ENCODE results near the gene ATP1B4. TPM values are rescaled to one million over a fixed set of nuclear protein-coding genes. Genes with fewer than 3 reads are reported as not detected.
"Not testable (repeated sequence)": the region's sequence is repeated elsewhere in the genome, so short reads cannot be mapped to it uniquely, and the experiment has no call there.

Gene ATP1B4
- total RNA-seq (2014; rRNA removed; shearing (Covaris generic)), result not detected in 2 replicates
- polyA plus RNA-seq (2015; cell fraction: cytosol; rRNA removed), result not detected in 2 replicates
- not detected in 2 replicates for polyA plus RNA-seq (2015; cell fraction: nucleus; rRNA removed)

DNA sequence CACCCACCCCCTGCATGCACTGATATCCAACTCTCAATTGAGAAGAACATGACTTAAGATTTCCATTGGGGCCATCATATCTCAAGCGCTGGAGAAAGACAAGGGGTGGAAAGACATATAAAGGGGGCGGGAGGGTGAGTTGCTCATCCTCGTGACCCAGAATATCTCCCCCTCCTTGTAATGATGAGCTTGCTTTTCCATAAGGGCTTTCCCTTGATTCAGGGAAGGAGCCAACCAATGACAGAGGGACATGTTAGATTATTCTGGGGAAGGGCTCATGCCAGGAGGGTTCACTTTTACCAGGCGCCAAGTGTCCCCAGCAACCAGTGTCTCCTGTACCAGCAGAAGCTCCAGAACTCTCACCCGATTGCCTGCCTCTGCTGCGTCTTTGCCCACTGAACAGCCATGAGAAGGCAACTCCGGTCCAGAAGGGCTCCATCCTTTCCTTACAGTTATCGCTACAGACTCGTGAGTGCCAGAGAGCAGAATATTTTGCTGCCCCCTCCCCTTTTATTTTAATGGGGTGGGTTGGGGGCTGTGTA is at the start of gene ATP1B4:
Gene ATP1B4 (plus strand): TSS at position 326 of the 542 bp plus-strand sequence. CDS start 80 bp downstream, at position 406.
- in situ Hi-C loops (cut with HindIII; ENCODE audit: low pct_unique_long_range_greater_than_20kb, low sequenced_read_pairs), result no loop called here

DNA sequence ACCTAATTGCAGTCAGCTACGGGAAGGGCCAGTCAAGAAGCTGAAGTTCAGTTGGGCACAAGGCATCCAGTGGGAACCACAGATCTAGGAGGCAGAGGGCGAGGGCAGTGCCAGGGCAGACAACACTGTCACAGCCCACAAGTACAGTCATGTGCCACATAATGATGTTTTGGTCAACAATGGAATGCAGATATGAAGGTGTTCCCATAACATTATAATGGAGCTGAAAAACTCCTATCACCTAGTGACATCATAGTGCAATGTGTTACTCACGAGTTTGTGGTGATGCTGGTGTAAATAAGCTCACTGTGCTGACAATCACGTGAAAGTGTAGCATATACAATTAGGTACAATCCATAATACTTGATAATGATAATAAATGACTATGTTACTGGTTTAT is 46.1 kb upstream of the ATP1B4 start:
- in situ Hi-C loops (cut with HindIII; ENCODE audit: low pct_unique_long_range_greater_than_20kb, low sequenced_read_pairs), result no loop called here

More for the DNA sequence above, at the start of gene ATP1B4:
- no peak for DNase-seq (ENCODE audit: low read depth, low spot score)

GRCh38 chrX:120316587-120317283 is 45.2 kb upstream of the ATP1B4 start:
- no peak for DNase-seq (ENCODE audit: low read depth, low spot score)
- in situ Hi-C loops (cut with HindIII; ENCODE audit: low pct_unique_long_range_greater_than_20kb, low sequenced_read_pairs), result no loop called here

More for the DNA sequence above, 46.1 kb upstream of the ATP1B4 start:
- DNase-seq (ENCODE audit: low read depth, low spot score), result no peak

- DNase-seq (ENCODE audit: low read depth, low spot score), result no peak
- in situ Hi-C loops (cut with HindIII; ENCODE audit: low pct_unique_long_range_greater_than_20kb, low sequenced_read_pairs), result no loop called here
Observed at GRCh38 chrX:120318411-120318810, 43.5 kb upstream of the ATP1B4 start.

- in situ Hi-C loops (cut with HindIII; ENCODE audit: low pct_unique_long_range_greater_than_20kb, low sequenced_read_pairs), result no loop called here
- no peak for DNase-seq (ENCODE audit: low read depth, low spot score)
Observed at GRCh38 chrX:120321520-120322281, 40.2 kb upstream of the ATP1B4 start.

DNA sequence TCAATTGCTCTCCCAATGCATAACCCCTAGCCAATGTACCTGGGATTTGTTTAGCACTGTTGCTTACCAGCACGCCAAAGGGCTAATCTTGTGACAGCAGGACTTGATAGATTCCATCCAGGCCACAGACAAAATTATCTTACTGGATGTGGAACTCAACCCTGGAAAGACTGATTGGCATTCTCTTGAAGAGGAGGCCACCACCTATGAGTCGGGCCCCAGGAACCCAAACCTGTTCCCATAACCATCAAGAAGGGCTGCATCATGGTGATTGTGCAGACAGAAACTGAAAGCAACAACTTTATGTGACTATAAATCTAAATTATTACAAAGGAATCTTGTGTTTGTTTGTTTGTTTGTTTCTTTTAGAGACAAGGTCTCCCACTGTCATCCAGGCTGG is 30.8 kb upstream of the ATP1B4 start:
- in situ Hi-C loops (cut with HindIII; ENCODE audit: low pct_unique_long_range_greater_than_20kb, low sequenced_read_pairs), result no loop called here
- DNase-seq (ENCODE audit: low read depth, low spot score), result no peak

- in situ Hi-C loops (cut with HindIII; ENCODE audit: low pct_unique_long_range_greater_than_20kb, low sequenced_read_pairs), result no loop called here
- no peak for DNase-seq (ENCODE audit: low read depth, low spot score)
Observed at GRCh38 chrX:120332394-120332793, 29.5 kb upstream of the ATP1B4 start.

DNA sequence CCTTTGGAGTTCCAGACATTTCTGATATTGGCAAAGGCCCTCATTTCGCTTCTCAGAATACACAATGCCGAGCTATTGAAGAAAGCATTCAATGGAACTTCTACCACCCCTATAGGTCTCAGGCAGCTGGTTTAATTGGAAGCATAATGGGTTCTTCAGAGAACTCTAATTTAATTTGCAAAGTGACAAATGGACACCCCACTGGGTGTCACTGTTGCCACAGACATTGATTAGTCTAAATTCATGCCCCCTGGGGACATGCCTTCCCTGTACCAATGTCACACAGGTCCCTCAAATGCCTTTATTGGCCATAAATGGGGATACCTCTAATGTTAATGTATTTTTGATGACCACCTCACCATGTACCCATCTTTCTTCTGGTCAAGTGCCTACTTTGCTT is 27.7 kb upstream of the ATP1B4 start:
- in situ Hi-C loops (cut with HindIII; ENCODE audit: low pct_unique_long_range_greater_than_20kb, low sequenced_read_pairs), result no loop called here
- no peak for DNase-seq (ENCODE audit: low read depth, low spot score)

GRCh38 chrX:120334603-120335002 is 27.3 kb upstream of the ATP1B4 start:
- no peak for DNase-seq (ENCODE audit: low read depth, low spot score)
- in situ Hi-C loops (cut with HindIII; ENCODE audit: low pct_unique_long_range_greater_than_20kb, low sequenced_read_pairs), result no loop called here

DNA sequence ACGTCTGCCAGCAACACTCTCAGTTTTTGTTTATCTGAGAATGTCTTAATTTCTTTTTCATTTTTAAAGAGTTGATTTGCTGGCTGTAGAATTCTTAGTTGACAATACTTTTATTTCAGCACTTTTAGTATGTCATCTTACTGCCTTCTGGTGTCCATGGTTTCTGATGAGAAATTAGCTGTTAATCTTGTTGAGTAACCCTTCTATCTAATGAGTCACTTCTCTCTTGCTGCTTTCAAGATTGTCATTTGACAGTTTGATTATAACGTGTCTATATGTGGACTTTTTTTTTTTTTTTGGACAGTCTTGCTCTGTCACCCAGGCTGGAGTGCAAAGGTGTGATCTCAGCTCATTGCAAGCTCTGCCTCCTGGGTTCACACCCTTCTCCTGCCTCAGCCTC is 26.6 kb upstream of the ATP1B4 start:
- in situ Hi-C loops (cut with HindIII; ENCODE audit: low pct_unique_long_range_greater_than_20kb, low sequenced_read_pairs), result no loop called here
- DNase-seq (ENCODE audit: low read depth, low spot score), result no peak

- DNase-seq (ENCODE audit: low read depth, low spot score), result no peak
Observed at GRCh38 chrX:120336899-120337298, 25.0 kb upstream of the ATP1B4 start.

GRCh38 chrX:120344566-120344965 is 17.3 kb upstream of the ATP1B4 start:
- DNase-seq (ENCODE audit: low read depth, low spot score); in situ Hi-C loops (cut with HindIII; ENCODE audit: low pct_unique_long_range_greater_than_20kb, low sequenced_read_pairs): not testable (repeated sequence)

More at GRCh38 chrX:120336899-120337298, 25.0 kb upstream of the ATP1B4 start:
- in situ Hi-C loops (cut with HindIII; ENCODE audit: low pct_unique_long_range_greater_than_20kb, low sequenced_read_pairs), result no loop called here

DNA sequence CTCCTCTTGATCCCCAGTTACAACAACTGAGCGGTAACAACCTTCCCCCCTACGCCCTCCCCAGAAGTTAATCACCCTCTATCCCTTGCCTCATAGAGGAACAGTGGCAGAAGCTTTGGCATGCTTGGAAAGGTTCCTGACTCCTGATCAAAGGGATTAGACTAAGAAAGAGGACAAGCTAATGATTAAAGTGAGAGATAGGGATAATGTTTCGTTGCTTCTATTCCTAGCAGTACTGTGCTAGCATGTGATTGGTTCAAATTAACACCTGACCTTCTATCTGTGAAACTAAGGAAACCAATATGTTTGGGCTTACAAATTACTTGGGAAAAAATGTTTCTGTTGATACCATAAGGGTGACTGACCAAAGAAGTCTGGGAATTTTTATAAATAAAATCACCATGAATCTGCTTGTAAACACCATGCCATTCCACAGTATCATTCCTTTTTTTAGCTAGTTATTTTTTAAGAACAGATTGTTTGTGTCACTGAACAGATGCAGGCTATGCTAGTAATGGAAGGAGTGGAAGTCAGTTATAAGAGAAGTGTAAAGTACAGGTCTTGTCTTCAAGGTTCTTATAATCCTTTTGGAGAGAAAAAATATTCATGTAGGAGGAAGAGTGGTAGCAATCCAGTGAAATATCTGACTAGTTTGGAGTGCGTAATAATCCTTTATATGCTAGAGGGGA is 11.3 kb upstream of the ATP1B4 start:
- in situ Hi-C loops (cut with HindIII; ENCODE audit: low pct_unique_long_range_greater_than_20kb, low sequenced_read_pairs), result no loop called here
- no peak for DNase-seq (ENCODE audit: low read depth, low spot score)

DNA sequence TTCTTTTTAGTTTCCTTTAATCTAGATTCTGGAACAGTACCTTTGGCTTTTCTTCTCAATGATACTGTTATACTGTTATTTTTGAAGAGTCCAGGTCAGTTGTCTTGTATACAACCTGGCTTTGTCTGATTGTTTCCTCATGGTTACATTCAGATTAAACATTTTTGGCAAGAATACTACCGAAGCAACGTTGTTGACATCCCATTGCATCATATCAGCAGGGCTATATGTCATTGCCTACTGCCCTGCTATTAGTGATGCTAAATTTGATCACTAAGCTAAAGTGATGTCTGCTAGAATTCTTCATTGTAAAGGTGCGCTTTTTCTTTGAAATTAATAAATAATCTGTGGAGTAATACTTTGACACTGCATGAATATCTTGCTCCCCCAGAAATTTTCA is 5.8 kb upstream of the ATP1B4 start:
- no peak for DNase-seq (ENCODE audit: low read depth, low spot score)
- in situ Hi-C loops (cut with HindIII; ENCODE audit: low pct_unique_long_range_greater_than_20kb, low sequenced_read_pairs), result no loop called here

- in situ Hi-C loops (cut with HindIII; ENCODE audit: low pct_unique_long_range_greater_than_20kb, low sequenced_read_pairs), result no loop called here
- no peak for DNase-seq (ENCODE audit: low read depth, low spot score)
Observed at GRCh38 chrX:120357186-120357585, 4.7 kb upstream of the ATP1B4 start.

- DNase-seq (ENCODE audit: low read depth, low spot score), result peak; percentile 2
- in situ Hi-C loops (cut with HindIII; ENCODE audit: low pct_unique_long_range_greater_than_20kb, low sequenced_read_pairs), result no loop called here
Observed at GRCh38 chrX:120358737-120359456, 3.0 kb upstream of the ATP1B4 start.

GRCh38 chrX:120365320-120365719 is 3.4 kb downstream of the ATP1B4 start:
- DNase-seq (ENCODE audit: low read depth, low spot score), result peak; percentile 62
- in situ Hi-C loops (cut with HindIII; ENCODE audit: low pct_unique_long_range_greater_than_20kb, low sequenced_read_pairs), result no loop called here

Measured in SK-MEL-5 (cell line).